Medulla oblongata (tissue), 1 donor: ENCODE measurements around the gene LSP1.
A peak's percentile ranks its signal among the peaks of the same experiment; 100 is the strongest.

Experiments used
- DNase-seq: peaks from one replicate; pipeline ENCODE4 v3.0.0-alpha.2; 2015; ENCODE audit errors: extremely low spot score

LSP1 gene

DNA sequence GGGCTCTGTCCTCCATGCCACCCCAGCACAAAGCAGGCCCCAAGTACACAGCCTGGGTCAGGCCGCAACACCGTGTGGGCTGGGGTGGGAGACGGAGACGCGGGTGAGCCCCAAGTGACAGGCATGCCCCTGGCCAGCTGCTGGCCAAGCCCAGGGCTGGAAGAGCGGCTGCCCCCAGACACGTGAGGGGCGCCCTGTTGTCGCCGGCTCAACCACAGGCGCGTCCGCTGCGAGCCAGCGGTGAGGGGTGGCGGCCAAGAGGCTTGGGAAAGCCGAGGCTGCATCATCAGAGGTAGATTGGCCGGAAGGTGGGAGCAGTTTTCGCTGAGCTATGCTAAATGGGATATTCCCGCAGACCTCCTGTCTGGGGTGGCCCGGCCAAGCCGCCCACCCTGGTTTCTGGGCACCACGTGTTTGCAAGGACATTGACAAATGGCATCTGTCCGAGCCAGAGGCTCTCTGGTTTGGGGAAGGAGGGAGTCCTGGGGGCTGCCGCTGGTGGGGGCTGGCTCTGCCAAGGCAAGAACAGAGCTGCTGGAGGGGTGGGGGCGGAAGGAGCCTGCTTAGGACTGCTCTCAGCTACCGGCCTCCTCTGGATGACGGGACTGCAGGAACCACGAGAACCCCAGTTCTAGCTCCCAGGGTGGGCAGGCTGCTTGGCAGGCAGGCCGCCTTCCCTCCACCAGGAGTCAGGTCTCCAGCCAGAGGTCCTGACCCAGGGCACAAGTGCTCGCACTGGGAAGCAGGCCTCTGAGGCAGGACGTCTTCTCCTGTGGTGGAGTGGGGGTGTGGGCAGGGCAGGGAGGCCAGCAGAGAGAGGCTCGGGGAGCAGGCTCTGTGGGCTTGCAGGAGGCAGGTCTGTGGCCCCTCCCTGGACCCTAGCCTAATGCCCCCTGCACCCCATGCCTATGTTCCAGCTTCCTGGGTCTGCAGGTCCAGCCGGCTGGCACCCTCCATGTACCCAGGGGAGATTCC is 38.3 kb downstream of the LSP1 start:
- DNase-seq: no peak

DNA sequence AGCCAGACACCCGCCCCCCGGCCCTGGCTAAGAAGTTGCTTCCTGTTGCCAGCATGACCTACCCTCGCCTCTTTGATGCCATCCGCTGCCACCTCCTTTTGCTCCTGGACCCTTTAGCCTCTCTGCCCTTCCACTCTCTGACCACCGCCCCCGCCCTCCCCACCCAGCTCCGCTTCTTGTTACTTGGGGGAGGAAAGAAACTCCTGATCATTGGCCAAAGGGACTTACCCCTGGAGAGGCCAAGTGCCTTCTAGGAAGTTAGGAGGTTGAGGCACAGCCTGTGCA is 38.9 kb downstream of the LSP1 start, which contains the start of gene PRR33:
TSS of gene PRR33 (minus strand) at position 65 of the 285 bp plus-strand sequence. CDS start 1,311 bp downstream, outside the sequence.
- no peak for DNase-seq

DNA sequence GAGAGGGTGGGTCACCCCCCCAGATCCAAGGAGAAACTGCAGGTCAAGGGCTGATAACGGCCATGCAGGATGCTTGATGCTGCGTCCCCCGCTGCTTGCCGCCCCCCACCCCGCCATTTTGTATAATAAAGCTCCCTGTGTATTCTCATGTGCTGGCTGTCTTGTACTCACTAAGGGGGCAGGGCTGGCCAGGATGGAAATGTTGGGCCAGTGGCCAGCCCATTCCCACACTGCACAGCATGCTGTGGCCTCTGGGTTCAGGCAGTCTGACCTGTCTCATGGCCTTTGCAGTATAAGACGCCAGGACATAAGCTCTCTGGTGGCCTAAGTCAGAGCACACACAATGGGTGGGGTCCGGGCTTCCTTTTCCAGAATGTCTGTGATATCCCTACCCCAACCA is 39.2 kb downstream of the LSP1 start:
- DNase-seq: no peak

DNA sequence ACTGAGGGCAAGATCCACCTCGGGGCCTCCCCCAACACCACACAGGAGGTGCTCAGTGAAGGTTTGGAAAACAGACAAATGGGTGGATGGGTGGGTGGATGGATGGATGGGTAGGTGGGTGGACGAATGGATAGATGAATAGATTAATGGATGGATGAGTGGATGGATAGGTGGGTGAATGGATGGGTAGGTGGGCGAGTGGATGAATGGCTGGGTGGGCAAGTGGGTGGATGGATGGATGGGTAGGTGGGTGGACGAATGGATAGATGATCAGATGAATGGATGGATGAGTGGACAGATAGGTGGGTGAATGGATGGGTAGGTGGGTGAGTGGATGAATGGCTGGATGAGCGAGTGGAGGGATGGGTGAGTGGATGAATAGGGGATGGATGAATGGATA is 39.7 kb downstream of the LSP1 start:
- no peak for DNase-seq

DNA sequence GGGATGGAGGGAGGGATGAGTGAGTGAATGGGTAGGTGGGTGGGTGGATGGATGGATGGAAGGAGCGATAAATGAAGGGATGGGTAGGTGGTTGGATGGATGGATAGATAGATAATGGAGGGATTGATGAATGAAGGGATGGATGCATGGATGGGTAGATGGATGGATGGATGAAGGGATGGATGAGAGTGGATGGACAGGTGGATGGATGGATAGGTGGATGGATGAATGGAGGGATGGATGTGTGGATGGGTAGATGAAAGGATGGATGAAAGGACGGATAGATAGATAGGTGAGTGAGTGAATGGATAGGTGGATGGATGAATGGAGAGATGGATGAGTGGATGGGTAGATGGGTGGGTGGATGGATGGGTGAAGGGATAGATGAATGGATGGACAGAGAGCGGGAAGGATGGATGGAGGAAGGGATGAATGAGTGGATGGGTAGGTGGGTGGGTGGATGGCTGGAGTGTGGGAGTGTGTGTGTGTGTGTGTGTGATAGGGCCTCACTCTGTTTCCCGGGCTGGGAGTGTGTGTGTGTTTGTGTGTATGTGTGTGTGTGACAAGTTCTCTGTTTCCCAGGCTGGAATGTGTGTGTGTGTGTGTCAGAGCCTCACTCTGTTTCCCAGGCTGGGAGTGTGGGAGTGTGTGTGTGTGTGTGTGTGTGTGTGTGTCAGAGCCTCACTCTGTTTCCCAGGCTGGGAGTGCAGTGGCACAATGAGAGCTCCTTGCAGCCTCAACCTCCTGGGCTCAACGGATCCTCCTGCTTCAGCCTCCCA is 40.9 kb downstream of the LSP1 start:
- DNase-seq: no peak

DNA sequence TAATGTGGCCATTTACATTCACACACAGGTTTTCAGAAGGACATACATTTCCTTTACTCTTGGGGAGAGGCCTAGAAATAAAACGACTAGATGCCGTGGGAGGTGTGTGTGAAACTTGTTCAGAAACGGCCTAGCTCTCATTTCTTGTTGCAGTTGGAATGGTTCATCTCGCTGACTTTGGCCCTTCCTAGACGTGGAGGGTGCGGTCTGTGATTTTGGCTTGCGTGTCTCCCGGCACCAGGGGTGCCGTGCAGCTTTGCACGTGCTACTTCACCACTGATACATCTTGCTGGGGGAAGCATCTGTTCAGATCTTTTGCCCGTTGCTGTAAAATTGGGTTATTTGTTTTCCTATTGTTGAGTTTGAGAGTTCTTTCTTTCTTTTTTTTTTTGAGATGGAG is 41.9 kb downstream of the LSP1 start:
- DNase-seq: no peak

DNA sequence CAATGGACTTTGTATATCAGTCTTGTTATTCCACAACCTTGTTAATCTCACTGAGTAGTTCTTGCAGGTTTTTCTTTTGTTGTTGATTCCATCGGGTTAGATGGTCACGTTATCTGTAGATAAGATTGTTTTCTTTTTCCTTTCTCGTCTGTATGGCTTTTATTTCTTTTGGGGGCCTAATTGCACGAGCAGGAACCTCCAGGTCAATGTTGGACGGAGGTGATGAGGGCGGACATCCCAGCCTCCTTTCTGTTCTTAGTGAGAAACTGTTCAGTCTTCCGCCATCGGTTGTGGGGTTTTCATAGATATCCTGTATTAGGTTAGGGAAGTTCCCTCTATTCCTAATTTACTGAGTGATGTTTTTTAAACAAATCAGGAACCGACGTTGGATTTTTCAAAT is 43.6 kb downstream of the LSP1 start:
- no peak for DNase-seq

DNA sequence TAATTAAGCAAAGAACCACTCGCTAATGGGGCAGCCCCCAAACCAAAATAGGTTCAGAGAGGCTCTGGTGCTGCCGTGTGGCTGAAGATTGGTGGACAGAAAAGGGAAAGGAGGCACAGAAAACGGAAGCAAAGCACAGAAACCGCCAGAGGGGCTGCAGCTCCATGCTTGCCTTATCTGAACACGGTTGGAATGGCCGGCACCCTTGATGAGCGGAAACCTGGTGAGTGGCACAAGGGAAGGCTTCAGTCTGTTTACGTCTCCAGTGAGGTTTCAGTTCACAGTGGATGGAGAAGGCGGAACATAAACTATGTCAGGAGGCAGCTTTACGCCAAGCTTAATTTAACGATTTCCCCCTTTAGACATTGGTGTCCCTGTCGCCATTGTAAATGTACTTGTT is 44.0 kb downstream of the LSP1 start:
- peak; percentile 45 for DNase-seq

DNA sequence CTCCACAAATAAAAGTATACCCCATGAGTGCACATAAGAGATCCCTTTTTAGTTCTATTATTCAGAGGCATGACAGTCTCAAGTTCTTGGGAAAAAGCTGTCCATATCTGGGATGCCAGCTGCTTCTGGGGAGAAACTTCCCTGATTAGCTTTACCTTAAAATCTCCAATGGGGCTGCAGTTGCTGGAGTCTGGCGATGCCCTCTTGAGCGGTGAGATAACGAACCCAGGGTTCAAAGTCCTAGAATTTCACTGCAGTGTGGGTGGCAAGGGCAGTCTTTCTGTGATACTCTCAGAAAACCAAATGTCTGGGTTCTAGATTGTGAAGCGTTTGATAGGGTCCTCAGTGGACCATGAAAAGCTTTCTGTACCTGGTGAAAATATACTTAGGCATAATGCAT is 46.2 kb downstream of the LSP1 start:
- no peak for DNase-seq

DNA sequence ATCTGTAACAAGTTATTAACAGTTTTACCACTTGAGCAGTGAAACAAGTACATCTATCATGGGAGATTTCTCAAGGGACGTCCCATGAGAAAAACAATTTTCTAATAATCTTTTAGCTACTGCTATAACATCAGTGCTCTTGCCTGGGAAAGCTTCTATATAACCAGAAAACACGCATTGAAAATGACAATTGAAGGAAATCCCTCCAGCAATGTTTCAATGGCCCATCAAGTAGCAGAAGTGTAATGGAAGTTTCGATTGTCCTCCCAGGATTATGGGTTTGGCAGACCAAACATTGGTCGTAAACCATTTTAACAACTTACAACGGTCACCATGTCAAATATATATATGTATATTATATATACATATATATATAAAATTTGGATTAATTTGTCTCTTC is 46.8 kb downstream of the LSP1 start:
- no peak for DNase-seq

DNA sequence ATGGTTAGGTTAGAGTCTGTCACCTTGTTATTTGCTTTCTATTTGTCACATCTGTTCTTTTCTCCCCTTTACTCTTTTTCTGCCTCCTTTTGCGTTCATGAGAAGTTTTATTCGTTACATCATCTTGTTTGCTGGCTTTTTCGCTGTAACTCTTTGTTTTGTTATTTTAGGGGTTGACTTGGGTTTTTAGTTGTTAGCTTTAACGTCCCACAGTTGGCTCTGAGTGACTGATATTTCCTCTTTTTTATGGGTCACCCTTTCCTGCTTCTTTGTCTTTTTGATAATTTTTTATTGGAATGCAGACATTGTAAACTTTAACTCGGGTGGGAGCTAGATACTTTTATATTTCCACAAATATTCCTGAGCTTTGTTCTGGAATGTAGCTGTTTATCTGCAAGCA is 53.3 kb downstream of the LSP1 start:
- DNase-seq: no peak

DNA sequence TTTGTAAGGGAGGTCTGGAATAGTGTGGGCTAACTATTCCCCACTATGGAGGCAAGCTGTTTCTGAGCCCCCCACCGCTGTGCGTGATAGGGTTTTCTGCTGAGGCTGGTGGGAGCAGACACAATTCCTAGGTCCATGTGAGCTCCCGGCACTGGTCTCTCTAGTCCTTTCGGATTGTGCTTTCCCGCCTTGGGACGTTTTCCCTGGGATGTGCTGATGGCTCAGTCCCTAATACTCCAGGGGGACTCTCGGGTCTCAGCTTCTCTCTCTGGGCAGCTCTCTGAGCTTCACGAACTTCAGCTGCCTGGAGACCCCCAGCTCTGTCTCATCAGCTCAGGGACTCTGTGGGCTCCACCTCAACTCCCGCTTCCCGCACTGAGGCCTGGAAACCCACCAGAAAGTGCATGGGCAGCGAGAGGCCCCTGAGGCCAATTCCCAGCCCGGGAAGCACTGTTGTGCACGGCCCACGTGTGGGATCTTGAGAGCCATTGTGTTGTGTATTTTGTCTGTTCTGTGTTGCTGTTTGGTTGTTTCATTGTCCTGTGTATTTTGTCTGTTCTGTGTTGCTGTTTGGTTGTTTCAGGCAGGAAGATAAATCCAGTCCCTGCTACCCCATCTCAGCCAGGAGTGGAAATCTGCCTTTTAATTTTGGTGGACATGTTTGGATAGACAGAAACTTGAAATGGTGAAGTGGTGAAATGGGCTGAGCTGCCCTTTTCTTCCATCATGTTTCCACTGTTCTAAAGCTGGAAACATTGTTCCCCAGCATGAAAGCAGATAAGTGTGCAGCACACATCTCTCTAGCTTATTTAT is 53.9 kb downstream of the LSP1 start:
- DNase-seq: no peak

DNA sequence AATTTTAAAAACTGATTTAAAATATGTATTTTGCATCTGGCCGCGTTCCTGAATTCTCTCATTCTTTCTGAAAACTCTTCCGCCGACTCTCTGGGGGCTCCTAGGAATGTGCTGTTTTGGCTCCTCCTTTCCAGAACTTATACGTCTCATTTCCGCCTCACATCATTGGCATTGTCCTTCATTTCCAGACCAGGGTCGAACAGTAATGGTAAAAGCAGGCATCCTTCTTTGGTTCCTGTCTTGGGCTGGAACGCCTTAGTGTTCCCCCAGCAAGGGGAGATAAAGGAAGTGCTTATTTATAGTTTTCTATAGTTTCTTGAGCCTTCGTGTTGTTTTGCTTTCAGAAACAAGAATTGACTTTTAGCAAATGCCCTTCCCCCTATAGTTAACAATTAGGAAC is 55.7 kb downstream of the LSP1 start:
- no peak for DNase-seq

DNA sequence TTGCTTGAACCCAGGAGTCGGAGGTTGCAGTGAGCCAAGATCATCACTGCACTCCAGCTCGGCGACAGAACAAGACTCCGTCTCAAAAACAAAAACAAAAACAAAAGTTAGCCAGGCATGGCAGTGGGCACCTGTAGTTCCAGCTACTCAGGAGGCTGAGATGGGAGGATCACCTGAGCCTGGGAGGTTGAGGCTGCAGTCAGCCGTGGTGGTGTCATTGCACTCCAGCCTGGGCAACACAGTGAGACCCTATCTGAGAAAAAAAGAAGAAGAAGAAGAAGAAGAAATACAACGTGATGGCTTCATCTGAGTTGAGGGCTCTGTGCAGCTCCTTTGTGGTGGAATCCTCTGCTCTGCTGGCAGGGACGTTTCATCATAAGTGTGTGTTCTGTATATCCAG is 56.6 kb downstream of the LSP1 start:
- no peak for DNase-seq

DNA sequence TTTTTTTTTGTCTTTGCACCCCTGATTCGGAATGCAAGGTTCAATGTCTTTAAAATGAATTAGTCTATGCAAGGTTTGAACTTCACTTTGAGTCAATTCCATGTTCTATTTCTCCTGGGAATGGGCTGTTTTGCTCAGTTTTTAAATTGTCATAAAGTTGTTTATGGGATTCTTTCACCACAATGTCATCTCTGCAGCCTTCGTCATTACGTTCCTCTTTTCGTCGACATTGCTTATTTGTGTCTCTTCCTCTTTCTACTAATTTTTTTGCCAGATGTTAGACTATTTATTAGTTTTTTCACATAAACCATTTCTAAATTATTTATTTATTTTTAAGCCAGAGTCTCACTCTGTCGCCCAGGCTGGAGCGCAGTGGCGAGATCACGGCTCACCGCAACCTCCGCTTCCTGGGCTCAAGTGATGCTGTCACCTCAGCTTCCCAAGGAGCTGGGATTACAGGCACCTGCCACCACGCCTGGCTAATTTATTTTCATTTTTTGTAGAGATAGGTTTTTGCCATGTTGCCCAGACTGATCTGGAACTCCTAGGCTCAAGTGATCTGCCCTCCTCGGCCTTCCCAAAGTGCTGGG is 59.5 kb downstream of the LSP1 start:
- DNase-seq: peak; percentile 14

DNA sequence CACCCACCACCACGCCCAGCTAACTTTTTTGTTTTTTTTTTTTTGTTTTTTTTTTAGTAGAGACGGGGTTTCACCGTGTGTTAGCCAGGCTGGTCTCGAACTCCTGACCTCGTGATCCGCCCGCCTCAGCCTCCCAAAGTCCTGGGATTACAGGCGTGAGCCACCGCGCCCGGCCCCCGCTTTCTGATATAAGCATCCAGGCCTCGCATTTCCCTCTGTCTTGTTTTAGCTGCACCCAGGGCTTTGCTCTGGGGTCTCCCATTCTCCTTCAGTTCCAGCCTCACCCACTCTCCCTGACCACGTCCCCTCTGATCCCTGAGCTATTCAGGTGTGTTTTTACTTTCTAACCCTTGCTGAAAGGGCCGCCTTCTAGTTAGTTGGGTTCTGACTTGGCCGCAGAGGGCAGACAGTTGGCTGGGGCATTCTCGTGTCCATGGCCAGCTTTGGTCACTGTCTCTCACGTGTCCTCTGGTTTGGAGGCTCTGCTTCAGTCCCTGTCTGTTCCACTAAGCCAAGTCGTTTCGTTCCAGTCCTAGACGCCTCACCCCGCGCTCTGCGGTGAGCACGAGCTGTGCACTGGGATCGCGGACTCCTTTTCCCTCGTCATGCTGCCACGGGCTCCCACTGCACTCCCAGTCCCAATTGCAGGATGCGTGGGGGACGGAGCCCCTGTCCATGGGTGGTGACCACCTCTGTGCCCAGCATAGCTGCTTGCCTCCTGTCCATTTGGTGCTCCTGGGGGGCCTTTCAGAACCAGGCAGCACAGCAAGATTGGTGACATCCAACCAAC is 60.6 kb downstream of the LSP1 start:
- no peak for DNase-seq

DNA sequence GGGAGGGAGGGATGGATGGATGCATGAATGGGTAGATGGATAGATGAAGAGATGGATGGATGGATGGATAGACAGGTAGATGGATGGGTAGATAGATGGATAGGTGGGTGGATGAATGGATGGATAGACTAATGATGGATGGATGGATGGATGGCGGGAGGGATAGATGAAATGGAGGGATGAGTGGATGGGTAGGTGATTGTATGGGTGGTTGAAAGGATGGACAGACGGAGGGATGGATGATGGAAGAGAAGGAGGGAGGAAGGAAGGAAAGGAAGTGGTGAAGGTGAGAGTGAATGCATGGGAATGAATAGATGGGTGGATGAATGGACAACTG is 62.9 kb downstream of the LSP1 start:
- DNase-seq: no peak

DNA sequence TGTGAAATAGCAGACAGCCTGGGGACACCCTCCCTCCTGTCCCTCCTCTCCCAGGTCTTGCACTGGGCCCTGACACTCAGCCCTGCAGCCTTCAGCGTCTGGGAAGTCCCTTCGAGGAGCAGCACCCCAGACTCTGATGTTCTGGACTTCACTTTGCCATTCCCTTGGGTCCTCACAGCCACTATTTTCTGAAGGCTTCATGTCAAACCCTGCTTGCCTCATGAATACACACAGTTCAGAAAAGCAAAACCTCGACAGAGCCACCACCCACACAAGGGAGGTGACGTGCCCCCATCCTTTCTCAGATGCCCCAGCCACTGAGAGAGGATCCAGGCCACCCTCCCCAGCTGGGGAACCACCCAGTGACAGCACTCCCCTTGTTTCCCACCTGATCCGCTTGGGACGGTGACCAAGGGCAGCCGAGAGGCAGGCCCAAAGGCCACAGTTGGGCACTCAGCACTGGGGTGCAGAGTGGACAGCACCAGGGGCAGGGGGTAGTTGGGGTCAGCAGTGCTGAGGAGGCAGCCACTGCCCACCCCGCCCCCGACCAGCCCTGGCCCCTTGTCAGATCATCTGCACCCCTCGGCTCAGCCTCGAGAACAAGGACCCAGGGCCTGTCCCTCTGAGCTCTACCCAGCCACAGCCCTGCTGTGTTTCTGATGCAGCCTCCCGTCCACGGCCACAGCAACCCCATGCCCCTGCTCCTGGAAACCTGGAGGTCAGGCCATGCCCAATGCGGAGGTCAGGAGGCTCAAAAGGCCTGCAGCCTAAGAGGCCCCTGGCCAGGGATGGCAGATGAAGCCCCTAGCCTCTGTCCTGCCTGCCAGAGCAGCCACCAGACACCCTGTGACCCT is 63.5 kb downstream of the LSP1 start:
- no peak for DNase-seq

DNA sequence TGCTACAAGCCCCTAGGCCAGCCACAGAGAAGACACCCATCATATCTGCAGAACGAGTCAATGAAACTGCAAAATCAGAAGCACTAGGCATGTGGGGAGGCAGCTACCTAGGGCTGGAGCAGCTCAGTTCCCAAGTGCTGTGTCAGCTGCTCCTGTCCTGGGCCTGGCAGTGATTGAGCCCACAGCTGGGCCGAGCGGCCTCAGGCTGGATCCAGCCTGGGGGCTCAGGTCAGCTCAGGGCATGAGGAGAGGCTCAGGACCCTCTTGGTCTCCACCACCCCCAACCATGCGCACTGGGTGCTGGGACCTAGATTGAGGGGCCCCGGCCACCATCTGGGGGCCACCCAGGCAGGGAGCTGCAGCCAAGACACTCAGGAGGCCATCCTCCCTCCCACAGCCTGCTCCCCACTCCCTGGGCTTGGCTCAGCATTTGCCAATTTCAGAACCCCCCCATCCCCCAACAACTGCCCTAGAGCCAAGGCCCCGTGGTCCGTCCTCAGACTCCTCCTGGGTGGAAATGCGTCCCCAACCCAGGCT is 64.2 kb downstream of the LSP1 start:
- no peak for DNase-seq
